K562 (cell line): ENCODE results near the gene CNKSR1. TPM values are rescaled to one million over a fixed set of nuclear protein-coding genes. Genes with fewer than 3 reads are reported as not detected.

ENCODE experiments used
- POLR3A ChIP-seq: IDR thresholded peaks from 2 replicates; pipeline ENCODE4 v1.6.1; 2011; ENCODE audit warnings: borderline replicate concordance, mild to moderate bottlenecking, moderate library complexity; ENCODE audit not compliant: insufficient read length, insufficient read depth; ENCODE audit errors: extremely low read depth
- REST ChIP-seq, 2 experiments: fragments of 450-650 bp; formaldehyde crosslinking in 1 of 2; IDR thresholded peaks; 2 replicates each; pipeline versions ENCODE4 v1.4.0 to v1.6.1; 2014 to 2020; ENCODE audit warnings: mild to moderate bottlenecking in 2 of 2, borderline replicate concordance in 1 of 2, low read depth in 1 of 2
- SREBF2 ChIP-seq: sonication (generic); formaldehyde crosslinking; IDR thresholded peaks from 2 replicates; pipeline ENCODE4 v1.4.0; 2020; ENCODE audit warnings: mild to moderate bottlenecking, missing genetic modification reagents
- TAL1 ChIP-seq: fragments of 450-650 bp; IDR thresholded peaks from 2 replicates; pipeline ENCODE4 v1.6.1; 2016; ENCODE audit warnings: mild to moderate bottlenecking
- TFAP4 ChIP-seq: sonication (generic); formaldehyde crosslinking; IDR thresholded peaks from 2 replicates; pipeline ENCODE4 v1.8.0; 2022; ENCODE audit warnings: missing genetic modification reagents, mild to moderate bottlenecking, moderate library complexity, borderline replicate concordance
- ZNF318 ChIP-seq, 2 experiments: fragments of 450-650 bp; IDR thresholded peaks; 2 replicates each; pipeline ENCODE4 v1.6.1; 2016; ENCODE audit warnings: mild to moderate bottlenecking in 2 of 2, borderline replicate concordance in 1 of 2, low read depth in 1 of 2, moderate library complexity in 1 of 2
- polyA plus RNA-seq, 8 experiments: library from polyadenylated mRNA; depleted of rRNA in 4 of 8; stranded (reverse) in 5 of 8; unstranded in 3 of 8; fragments of >200 nt; fragmentation: Nextera tagmentation in 2 of 8; fragmentation: Illumina TruSeq in 1 of 8; extraction: Ambion mirVana in 2 of 8; extraction: Trizol in 1 of 8; gene quantifications; 2 replicates each; pipeline versions ENCODE4 v1.2.1 to v1.2.3, GENCODE V29; 2011 to 2014; ENCODE audit warnings: inconsistent platforms in 1 of 8, missing spikeins in 1 of 8
- total RNA-seq, 7 experiments: library from RNA; depleted of rRNA in 6 of 7; stranded (reverse); fragments of >200 nt in 6 of 7; fragmentation: Illumina TruSeq in 2 of 7; extraction: Trizol in 2 of 7; gene quantifications; 2 replicates each; pipeline versions ENCODE4 v1.2.1 to v1.2.3, GENCODE V29; 2011 to 2021; ENCODE audit warnings: low replicate concordance in 1 of 7

Gene CNKSR1
- total and polyA plus RNA-seq, 9 of the 15 experiments (the other 6 are each of a cell fraction or from before 2014, with no cell fraction given) = 0.03 to 2.8 (median 1.1) TPM

- TF ChIP-seq REST (IDR thresholded peaks at IDR 0.05; ENCODE audit: borderline replicate concordance) (peak; percentile 11; the same call in 1 of the 2 replicates), REST (CRISPR knock-in tag; IDR thresholded peaks at IDR 0.05; ENCODE audit: low read depth) (no peak), TFAP4 (0 out of 2 replicates have a peak, but pooled peaks have one; percentile 19), POLR3A (no peak), TAL1 (no peak), ZNF318 (IDR thresholded peaks at IDR 0.05; ENCODE audit: borderline replicate concordance in 1 of 2, low read depth in 1 of 2) (no peak), SREBF2 (CRISPR knock-in tag) (no peak)
These were observed 26.5 kb downstream of the CNKSR1 start (continued) for GRCh38 chr1:26203642-26204318.
